GM19467 (cell line): ENCODE measurements around the gene CHD9NB.

ENCODE experiments used
- ATAC-seq: cut with Tn5 transposase; IDR thresholded peaks from one replicate; pipeline ENCODE4 v1.9.1; 2021; ENCODE audit warnings: mild to moderate bottlenecking, moderate library complexity; ENCODE audit not compliant: unreplicated experiment

CHD9NB gene

GRCh38 chr16:53052519-53053501, at the start of gene CHD9NB:
CHD9NB (minus strand) TSS chr16:53052897; CDS start chr16:53044158, 8,739 bp downstream.
- no peak for ATAC-seq

GRCh38 chr16:53100889-53101288, 48.2 kb upstream of the CHD9NB start:
- no peak for ATAC-seq

DNA sequence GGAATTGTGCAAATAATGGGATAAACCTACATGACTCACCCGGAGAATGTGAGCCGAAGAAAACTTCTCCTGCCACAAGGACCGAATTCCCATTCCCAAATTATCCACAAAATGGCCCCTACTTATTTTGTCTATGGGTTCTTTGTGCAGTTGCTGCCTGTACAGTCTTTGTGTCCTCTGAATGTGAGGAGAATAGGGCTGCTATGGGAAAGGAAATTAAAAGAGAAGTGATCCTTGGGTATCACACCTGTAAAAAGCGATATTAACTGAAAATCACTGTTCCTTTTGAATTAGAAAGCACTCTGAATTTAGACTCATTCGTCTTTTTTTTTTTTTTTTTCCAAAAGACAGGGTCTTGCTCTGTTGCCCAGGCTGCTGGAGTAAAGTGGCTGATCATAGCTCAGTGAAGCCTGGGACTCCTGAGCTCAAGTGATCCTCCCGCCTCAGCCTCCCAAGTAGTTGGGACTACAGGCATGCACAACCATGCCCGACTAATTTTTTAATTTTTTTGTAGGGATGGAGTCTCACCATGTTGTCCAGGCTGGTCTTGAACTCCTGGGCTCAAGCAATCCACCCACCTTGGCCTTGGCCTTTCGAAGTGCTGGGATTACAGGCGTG, 47.5 kb upstream of the CHD9NB start:
- ATAC-seq: no peak

- ATAC-seq: peak; percentile 39
Observed at GRCh38 chr16:53099318-53100130, 46.8 kb upstream of the CHD9NB start.

DNA sequence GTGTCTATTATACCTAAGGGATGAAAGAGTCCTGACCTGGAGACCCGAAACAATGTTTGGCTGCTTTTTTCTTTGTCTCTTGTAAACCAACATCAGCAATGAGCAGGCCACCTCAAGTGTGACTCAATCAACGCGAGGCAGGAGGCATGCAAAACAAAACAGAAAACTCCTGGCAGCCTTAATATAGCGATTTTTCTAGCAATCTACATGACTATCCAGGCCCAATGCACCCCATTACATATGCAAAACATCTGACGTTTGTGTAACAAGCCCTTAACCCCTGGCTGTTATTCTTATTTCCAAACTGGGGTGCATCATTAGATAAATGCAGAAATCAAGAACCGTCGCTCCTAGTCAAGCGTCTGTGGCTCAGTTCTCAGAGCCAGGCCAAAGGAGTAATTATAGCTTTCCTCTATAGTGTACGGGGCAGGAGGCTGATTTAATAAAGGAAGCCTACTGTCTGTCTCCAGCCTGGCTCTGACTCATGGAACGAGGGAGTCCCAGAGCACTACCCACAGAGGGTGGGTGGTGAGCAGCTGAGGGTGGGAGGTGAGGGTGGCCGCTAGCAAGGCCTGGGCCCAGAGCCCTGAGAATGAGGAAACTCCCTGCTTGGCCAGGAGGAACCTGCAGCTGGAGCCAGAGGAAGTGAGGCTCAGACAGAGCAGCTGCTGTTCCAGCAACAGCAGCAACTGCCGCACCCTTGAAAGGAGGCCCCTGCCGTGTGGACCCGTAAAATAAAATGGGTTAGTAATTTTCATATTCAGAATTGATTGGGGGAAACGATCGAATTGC, 46.0 kb upstream of the CHD9NB start:
- peak; percentile 67 for ATAC-seq

GRCh38 chr16:53097190-53097589, 44.5 kb upstream of the CHD9NB start:
- no peak for ATAC-seq

GRCh38 chr16:53094013-53094630, 41.4 kb upstream of the CHD9NB start:
- peak; percentile 41 for ATAC-seq

DNA sequence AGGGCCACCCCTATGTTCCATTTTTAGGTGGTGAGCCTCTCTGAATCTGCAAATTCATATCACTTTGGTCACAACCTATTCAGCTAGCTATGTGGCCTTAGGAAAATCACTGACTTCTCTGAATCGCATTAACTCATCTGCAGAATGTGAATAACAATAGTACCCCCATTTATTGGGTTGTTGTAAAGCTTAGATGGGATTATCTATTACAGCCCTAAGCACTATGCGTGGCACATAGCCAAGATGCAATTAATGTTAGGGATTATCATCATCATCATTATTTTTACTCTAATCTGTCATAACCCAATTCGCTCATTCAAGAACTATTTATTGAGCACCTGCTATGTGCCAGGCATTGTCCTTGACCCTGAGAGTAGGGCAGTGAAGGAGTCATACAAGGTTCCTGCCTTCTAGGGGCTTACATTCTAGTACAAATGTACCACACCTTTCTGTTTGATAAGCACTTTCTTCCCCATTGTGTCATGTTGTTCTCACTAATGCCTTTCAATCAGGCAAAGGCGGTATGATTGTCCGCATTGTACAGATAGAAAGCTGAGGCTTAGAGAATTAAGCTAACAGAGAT, 40.6 kb upstream of the CHD9NB start:
- no peak for ATAC-seq

DNA sequence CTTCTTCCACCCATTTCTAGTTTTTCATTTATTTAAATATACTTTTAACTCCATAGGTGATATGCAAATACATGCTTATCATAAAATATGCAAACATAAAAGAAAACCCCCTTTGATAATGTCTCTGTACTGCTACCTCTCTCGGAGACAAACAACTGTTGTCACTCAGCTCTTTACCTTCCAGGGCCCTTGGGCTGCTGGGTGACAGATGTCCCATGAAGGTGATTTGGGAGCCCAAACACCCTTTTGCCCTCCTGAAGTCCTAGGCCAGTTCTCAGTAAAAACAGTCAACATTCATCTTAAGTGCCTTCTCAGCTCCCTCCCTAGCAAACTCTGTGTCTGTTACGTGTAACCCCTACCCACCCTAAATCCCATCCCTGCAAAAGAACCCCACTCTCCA, 39.6 kb upstream of the CHD9NB start:
- no peak for ATAC-seq

- ATAC-seq: no peak
Observed at GRCh38 chr16:53091466-53092211, 38.9 kb upstream of the CHD9NB start.

GRCh38 chr16:53090591-53091411, 38.1 kb upstream of the CHD9NB start:
- ATAC-seq: peak; percentile 55

GRCh38 chr16:53090286-53090590, 37.5 kb upstream of the CHD9NB start:
- no peak for ATAC-seq

- no peak for ATAC-seq
Observed at GRCh38 chr16:53089434-53090285, 37.0 kb upstream of the CHD9NB start.

- ATAC-seq: no peak
Observed at GRCh38 chr16:53087101-53087500, 34.4 kb upstream of the CHD9NB start.

DNA sequence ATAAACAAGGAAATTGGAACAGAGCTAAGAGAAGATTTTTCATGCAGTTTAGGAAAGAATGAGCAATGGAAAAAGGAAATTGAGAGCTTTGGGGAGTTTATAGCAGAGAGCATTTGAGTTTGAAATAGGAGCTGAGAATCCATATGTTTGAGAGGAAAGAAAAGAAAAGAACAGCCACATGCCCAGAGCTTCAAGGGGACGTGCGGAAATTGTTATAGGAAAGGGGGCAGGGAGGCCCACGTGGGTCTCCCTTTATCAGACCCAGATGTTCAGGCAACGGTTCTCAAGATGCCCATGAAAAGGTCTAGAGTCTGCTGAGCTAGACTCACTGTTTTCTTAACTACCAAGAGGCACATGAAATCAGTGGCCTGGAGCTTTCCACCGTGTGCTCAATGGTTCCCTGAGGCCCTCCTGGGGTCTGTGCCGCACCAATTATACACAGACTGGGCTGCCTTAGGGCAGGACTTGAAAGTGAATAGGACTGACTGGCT, 33.3 kb upstream of the CHD9NB start:
- ATAC-seq: no peak

DNA sequence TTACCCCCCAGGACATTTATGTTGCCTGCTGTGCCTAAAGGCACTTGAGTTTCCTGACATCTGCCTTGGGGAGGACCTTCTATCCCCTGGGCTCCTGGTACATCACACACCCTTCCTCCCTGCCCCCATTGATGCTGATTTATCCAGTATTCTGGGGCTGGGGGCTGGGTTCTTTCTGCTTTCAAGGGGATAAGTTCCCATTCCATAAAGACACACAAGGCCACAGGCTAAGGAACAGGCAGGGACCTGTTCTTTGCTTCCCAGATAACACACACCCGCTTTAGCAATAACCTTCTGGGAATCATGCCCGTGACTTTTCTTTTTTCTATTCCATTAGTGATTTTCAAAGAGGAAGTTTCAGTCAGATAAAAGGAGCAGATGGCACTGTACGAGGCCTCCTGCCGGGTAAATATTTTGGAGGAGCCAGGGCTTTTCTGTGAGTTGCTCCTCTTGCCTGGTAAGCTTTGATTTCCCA, 32.7 kb upstream of the CHD9NB start:
- ATAC-seq: no peak

DNA sequence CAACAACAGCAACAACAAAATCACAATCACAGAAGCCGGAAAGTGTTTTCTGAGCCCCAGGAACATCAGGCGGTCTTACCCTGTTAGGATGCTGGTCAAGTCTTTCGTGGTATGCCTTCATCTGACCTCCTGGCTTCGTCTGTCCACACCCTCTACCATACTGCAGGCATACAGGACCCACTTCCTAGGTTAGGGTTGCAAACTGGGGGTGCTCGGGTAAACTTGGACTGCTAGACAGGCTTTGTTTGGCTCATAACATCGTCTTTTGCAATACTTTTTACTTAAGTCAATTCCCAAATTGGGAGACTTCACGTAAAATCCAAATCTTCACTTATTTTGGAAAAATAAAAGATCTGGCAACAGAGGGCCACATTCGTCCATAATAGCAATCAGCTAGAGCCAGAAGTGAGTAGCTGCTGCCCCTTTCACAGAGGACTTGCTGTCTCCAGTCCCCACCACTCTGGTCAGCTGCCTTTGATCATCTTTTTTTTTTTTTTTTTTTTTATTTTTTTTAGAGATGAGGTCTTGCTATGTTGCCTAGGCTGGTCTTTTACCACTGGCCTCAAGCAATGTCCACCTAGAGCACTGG, 32.1 kb upstream of the CHD9NB start:
- ATAC-seq: no peak
